MM.1S (cell line): Measurements from ENCODE around the gene SLC44A2.

Source experiments
- DNase-seq: peaks from one replicate; pipeline ENCODE4 v3.0.0-alpha.2; 2015
- H2AFZ ChIP-seq: fragments of 300-600 bp; sonication (generic); 2 replicates; pipeline ENCODE4 v1.6.0; 2016; ENCODE audit warnings: antibody characterized with exemption, low read length
- H3F3A ChIP-seq: fragments of 300-600 bp; sonication (generic); 2 replicates; pipeline ENCODE4 v1.6.1; 2016; ENCODE audit warnings: mild to moderate bottlenecking, antibody characterized with exemption, low read length, moderate library complexity, mixed read lengths; ENCODE audit not compliant: insufficient read depth
- H3K27ac ChIP-seq: fragments of 300-600 bp; sonication (generic); 2 replicates; pipeline ENCODE4 v1.5.1; 2016; ENCODE audit warnings: mild to moderate bottlenecking, low read length
- H3K27me3 ChIP-seq: fragments of 300-600 bp; sonication (generic); replicated peaks from 2 replicates; pipeline ENCODE4 v1.6.0; 2016; ENCODE audit warnings: low read length; ENCODE audit not compliant: insufficient read depth
- H3K36me3 ChIP-seq: fragments of 300-600 bp; sonication (generic); replicated peaks from 2 replicates; pipeline ENCODE4 v1.6.1; 2016; ENCODE audit warnings: mild to moderate bottlenecking, low read length, mixed read lengths; ENCODE audit not compliant: insufficient read depth
- H3K4me1 ChIP-seq: fragments of 300-600 bp; sonication (generic); 2 replicates; pipeline ENCODE4 v1.6.1; 2016; ENCODE audit warnings: low read length, mixed read lengths
- H3K4me2 ChIP-seq: fragments of 300-600 bp; sonication (generic); 2 replicates; pipeline ENCODE4 v1.6.0; 2016; ENCODE audit warnings: low read depth, low read length
- H3K4me3 ChIP-seq: fragments of 300-600 bp; sonication (generic); 2 replicates; pipeline ENCODE4 v1.5.1; 2016; ENCODE audit warnings: low read length, mixed read lengths
- H3K79me2 ChIP-seq: fragments of 300-600 bp; sonication (generic); 2 replicates; pipeline ENCODE4 v1.6.1; 2016; ENCODE audit warnings: mixed run types, low read length, mixed read lengths
- H3K9ac ChIP-seq: fragments of 300-600 bp; sonication (generic); 2 replicates; pipeline ENCODE4 v1.6.1; 2016; ENCODE audit warnings: low read length, mixed read lengths
- H3K9me2 ChIP-seq: fragments of 300-600 bp; sonication (generic); replicated peaks from 2 replicates; pipeline ENCODE4 v1.6.1; 2016; ENCODE audit warnings: mild to moderate bottlenecking, low read length, mixed read lengths; ENCODE audit not compliant: insufficient read depth
- H3K9me3 ChIP-seq: fragments of 300-600 bp; sonication (generic); replicated peaks from 2 replicates; pipeline ENCODE4 v1.6.1; 2016; ENCODE audit warnings: mild to moderate bottlenecking, low read length, mixed read lengths; ENCODE audit not compliant: insufficient read depth
- H4K20me1 ChIP-seq: fragments of 300-600 bp; sonication (generic); 2 replicates; pipeline ENCODE4 v1.6.1; 2016; ENCODE audit warnings: mild to moderate bottlenecking, low read length, moderate library complexity, mixed read lengths; ENCODE audit not compliant: insufficient read depth
- CTCF ChIP-seq: fragments of 300-600 bp; sonication (generic); IDR thresholded peaks from 2 replicates; pipeline ENCODE4 v1.5.1; 2016; ENCODE audit warnings: antibody characterized with exemption, low read length, mixed read lengths
- EZH2 ChIP-seq: fragments of 300-600 bp; sonication (generic); optimal IDR thresholded peaks from 2 replicates; pipeline ENCODE3; 2017; ENCODE audit warnings: low read depth, mild to moderate bottlenecking, antibody characterized with exemption, low read length, mixed read lengths
- EZH2phosphoT487 ChIP-seq: fragments of 300-600 bp; sonication (generic); IDR thresholded peaks from 2 replicates; pipeline ENCODE4 v1.6.1; 2018; ENCODE audit warnings: antibody characterized with exemption, low read length

Gene SLC44A2

GRCh38 chr19:10646456-10647159 lies 21.3 kb downstream of the SLC44A2 start:
- H3K27ac ChIP-seq: no peak overlapping the region
- no peak overlapping the region for H3K4me3 ChIP-seq
- no peaks in the 10 kb centered on the region for H3K9me2 ChIP-seq
- TF ChIP-seq CTCF: no peak
- H3K4me2 ChIP-seq: no peak overlapping the region
- no peaks in the 10 kb centered on the region for H3K79me2 ChIP-seq
- H3K27me3 ChIP-seq: no peaks in the 10 kb centered on the region
- peaks cover 4% of the 10 kb centered on the region; the same call in 1 of the 2 replicates for H3K4me1 ChIP-seq
- H3K36me3 ChIP-seq: no peaks in the 10 kb centered on the region
- H3K9ac ChIP-seq: no peak overlapping the region
- no peaks in the 10 kb centered on the region for H4K20me1 ChIP-seq
- H3K9me3 ChIP-seq: no peaks in the 10 kb centered on the region
- H3F3A ChIP-seq: peaks cover 3% of the 10 kb centered on the region; the same call in 1 of the 2 replicates
- no peak overlapping the region for H2AFZ ChIP-seq
- DNase-seq: no peak

GRCh38 chr19:10648360-10648759 lies 23.0 kb downstream of the SLC44A2 start:
- Histone ChIP-seq H4K20me1 (no peaks in the 10 kb centered on the region), H3K27me3 (no peaks in the 10 kb centered on the region), H3K9me3 (no peaks in the 10 kb centered on the region), H3K9me2 (no peaks in the 10 kb centered on the region), H3K36me3 (no peaks in the 10 kb centered on the region), H3K4me3 (no peak overlapping the region), H2AFZ (no peak overlapping the region), H3K9ac (no peak overlapping the region), H3K4me1 (peaks cover 13% of the 10 kb centered on the region), H3K4me2 (no peak overlapping the region), H3K27ac (no peak overlapping the region), H3K79me2 (peaks cover 9% of the 10 kb centered on the region), H3F3A (peaks cover 12% of the 10 kb centered on the region)
- DNase-seq: no peak
- TF ChIP-seq EZH2phosphoT487 (no peak), CTCF (no peak), EZH2 (no peak)

GRCh38 chr19:10651851-10652250 lies 26.5 kb downstream of the SLC44A2 start:
- Histone ChIP-seq H4K20me1 (peaks cover 21% of the 10 kb centered on the region), H3K27ac (peak overlapping the region; percentile 96; the same call in 1 of the 2 replicates), H3K9ac (peak overlapping the region; percentile 19; the same call in 1 of the 2 replicates), H3K4me2 (peak overlapping the region; percentile 43; the same call in 1 of the 2 replicates), H2AFZ (no peak overlapping the region), H3F3A (peaks cover 19% of the 10 kb centered on the region), H3K4me3 (no peak overlapping the region), H3K79me2 (peaks cover 38% of the 10 kb centered on the region), H3K36me3 (no peaks in the 10 kb centered on the region), H3K9me2 (no peaks in the 10 kb centered on the region), H3K27me3 (no peaks in the 10 kb centered on the region), H3K9me3 (no peaks in the 10 kb centered on the region), H3K4me1 (peaks cover 19% of the 10 kb centered on the region)
- no peak for TF ChIP-seq EZH2
- TF ChIP-seq EZH2phosphoT487: no peak
- TF ChIP-seq CTCF: no peak
- DNase-seq: peak; percentile 87
